ENCODE data around the gene NR2C2.

Gene NR2C2

GRCh38 chr3:14911651-14912050 is 35.7 kb upstream of the NR2C2 start:
- H3K4me3 ChIP-seq = no peak overlapping the region
- no peak for DNase-seq
- intact Hi-C loops (cut with DNase I; ENCODE audit: low total_unique reads) = no loop called here

GRCh38 chr3:14913071-14913925 is 34.1 kb upstream of the NR2C2 start:
- Histone ChIP-seq H3K36me3 (peaks cover 0 to 6% (median 0%) of the 10 kb centered on the region in 3 donors), H3K27me3 (no peaks in the 10 kb centered on the region), H3K9me3 (no peaks in the 10 kb centered on the region), H3K27ac (no peak overlapping the region), H3K4me3 (no peak overlapping the region), H3K4me1 (no peaks in the 10 kb centered on the region)
- no peak for DNase-seq
- intact Hi-C loops (cut with DNase I; ENCODE audit: low total_unique reads) = no loop called here
- TF ChIP-seq, protein P1, sequence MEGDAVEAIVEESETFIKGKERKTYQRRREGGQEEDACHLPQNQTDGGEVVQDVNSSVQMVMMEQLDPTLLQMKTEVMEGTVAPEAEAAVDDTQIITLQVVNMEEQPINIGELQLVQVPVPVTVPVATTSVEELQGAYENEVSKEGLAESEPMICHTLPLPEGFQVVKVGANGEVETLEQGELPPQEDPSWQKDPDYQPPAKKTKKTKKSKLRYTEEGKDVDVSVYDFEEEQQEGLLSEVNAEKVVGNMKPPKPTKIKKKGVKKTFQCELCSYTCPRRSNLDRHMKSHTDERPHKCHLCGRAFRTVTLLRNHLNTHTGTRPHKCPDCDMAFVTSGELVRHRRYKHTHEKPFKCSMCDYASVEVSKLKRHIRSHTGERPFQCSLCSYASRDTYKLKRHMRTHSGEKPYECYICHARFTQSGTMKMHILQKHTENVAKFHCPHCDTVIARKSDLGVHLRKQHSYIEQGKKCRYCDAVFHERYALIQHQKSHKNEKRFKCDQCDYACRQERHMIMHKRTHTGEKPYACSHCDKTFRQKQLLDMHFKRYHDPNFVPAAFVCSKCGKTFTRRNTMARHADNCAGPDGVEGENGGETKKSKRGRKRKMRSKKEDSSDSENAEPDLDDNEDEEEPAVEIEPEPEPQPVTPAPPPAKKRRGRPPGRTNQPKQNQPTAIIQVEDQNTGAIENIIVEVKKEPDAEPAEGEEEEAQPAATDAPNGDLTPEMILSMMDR (IDR thresholded peaks at IDR 0.05) = no peak

More at GRCh38 chr3:14911651-14912050, 35.7 kb upstream of the NR2C2 start:
- Histone ChIP-seq H3K27me3 (no peaks in the 10 kb centered on the region), H3K27ac (no peak overlapping the region), H3K9me3 (no peaks in the 10 kb centered on the region), H3K4me1 (no peaks in the 10 kb centered on the region), H3K36me3 (peaks cover 0 to 6% (median 5%) of the 10 kb centered on the region in 3 donors)
- TF ChIP-seq, protein P1 (IDR thresholded peaks at IDR 0.05) = no peak

DNA sequence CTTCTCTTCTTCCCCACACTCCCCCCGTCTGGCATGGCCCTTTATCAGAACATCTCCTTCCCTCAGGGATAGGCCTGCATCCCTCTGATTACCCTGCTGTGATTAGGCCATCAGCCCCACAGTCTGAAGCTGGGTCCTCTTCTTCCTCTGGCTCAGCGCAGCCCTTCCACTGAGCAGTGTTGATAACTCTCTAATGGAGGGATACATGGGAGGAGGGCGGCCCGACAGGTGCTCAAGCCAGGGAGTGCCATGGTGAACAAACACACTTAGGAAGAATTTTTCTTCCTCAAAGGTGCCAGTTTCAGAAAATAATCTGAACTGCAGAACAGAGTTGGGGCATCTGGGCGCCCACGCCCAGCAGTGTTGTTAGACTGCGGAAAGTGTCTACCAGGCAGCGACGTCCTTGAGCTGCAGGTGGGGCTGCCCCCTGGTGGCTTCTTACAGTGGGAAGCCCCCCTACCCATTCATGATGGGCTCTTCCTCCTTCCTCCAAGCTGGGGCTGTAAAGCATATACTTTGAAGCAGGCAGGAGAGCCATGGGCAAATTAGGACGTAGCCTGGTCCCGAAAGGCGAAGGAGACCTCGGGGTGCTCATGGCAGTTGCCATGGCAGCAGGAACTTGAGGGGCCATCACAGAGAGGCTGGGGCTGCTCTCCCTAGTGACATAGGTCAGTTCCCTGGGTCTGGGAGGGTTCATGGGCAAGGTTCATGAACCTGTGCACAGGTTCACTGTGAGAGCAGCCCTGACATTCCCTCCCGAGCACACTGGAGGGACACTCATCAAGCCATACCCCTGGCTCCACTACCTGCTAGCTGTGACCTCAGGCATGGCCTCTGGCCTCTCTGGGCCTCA is 33.2 kb upstream of the NR2C2 start:
- intact Hi-C loops (cut with DNase I; ENCODE audit: low total_unique reads) = no loop called here
- H3K9me3 ChIP-seq = no peaks in the 10 kb centered on the region
- TF ChIP-seq, protein P1 (IDR thresholded peaks at IDR 0.05) = no peak
- H3K27me3 ChIP-seq = no peaks in the 10 kb centered on the region
- no peak for DNase-seq
- no peak overlapping the region for H3K27ac ChIP-seq
- no peaks in the 10 kb centered on the region for H3K4me1 ChIP-seq
- peaks cover 0 to 6% (median under 1%) of the 10 kb centered on the region in 3 donors for H3K36me3 ChIP-seq
- H3K4me3 ChIP-seq = no peak overlapping the region

GRCh38 chr3:14914779-14915117 is 32.6 kb upstream of the NR2C2 start:
- TF ChIP-seq, protein P1 (IDR thresholded peaks at IDR 0.05) = no peak
- peaks cover 0 to 6% (median 5%) of the 10 kb centered on the region in 3 donors for H3K36me3 ChIP-seq
- no peaks in the 10 kb centered on the region for H3K9me3 ChIP-seq
- DNase-seq = no peak
- no peaks in the 10 kb centered on the region for H3K27me3 ChIP-seq
- H3K4me1 ChIP-seq = no peaks in the 10 kb centered on the region
- no peak overlapping the region for H3K4me3 ChIP-seq
- intact Hi-C loops (cut with DNase I; ENCODE audit: low total_unique reads) = no loop called here
- H3K27ac ChIP-seq = no peak overlapping the region

DNA sequence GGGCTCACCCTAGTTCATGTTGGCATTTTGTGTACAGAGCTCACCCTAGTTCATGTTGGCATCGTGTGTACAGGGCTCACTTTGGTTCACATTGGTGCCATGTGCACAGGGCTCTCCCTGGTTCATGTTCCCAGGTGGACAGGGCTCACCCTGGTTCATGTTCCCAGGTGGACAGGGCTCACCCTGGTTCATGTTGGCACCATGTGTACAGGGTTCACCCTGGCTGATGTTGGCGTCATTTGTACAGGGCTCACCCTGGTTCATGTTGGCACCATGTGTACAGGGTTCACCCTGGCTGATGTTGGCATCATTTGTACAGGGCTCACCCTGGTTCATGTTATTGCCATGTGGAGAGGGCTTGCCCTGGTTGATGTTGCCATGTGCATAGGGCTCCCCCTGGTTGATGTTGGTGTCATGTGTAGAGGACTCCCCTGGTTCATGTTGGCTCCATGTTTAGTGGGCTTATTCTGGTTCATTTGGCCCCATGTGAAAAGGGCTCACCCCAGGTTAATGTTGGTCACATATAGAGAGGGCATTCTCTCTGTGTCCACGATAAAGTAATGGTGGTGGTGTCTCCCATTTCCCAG is 31.7 kb upstream of the NR2C2 start:
- intact Hi-C loops (cut with DNase I; ENCODE audit: low total_unique reads) = no loop called here
- no peaks in the 10 kb centered on the region for H3K9me3 ChIP-seq

More for the DNA sequence above, 31.7 kb upstream of the NR2C2 start:
- TF ChIP-seq, protein P1 (IDR thresholded peaks at IDR 0.05) = no peak
- Histone ChIP-seq H3K36me3 (peaks cover 0 to 6% (median 5%) of the 10 kb centered on the region in 3 donors), H3K4me3 (no peak overlapping the region), H3K4me1 (no peaks in the 10 kb centered on the region), H3K27ac (no peak overlapping the region), H3K27me3 (no peaks in the 10 kb centered on the region)
- DNase-seq = no peak

Measured in tibial artery (tissue), 4 donors.